Myocyte (in vitro differentiated cells): ENCODE measurements around the gene HECTD4. TPM values are rescaled to one million over a fixed set of nuclear protein-coding genes. Genes with fewer than 3 reads are reported as not detected.
"Not testable (repeated sequence)": the region's sequence is repeated elsewhere in the genome, so short reads cannot be mapped to it uniquely, and the experiment has no call there.

Experiments
- DNase-seq: peaks from one replicate; pipeline ENCODE4 v3.0.0-alpha.2; 2012; ENCODE audit warnings: low read depth
- polyA plus RNA-seq: library from polyadenylated mRNA; unstranded; fragments of >200 nt; gene quantifications from one replicate; pipeline ENCODE4 v1.2.1, GENCODE V29; 2012; ENCODE audit warnings: missing spikeins
- total RNA-seq: library from RNA; depleted of rRNA; stranded (reverse); fragments of >200 nt; gene quantifications from 2 replicates; pipeline ENCODE4 v1.2.3, GENCODE V29; 2014

The HECTD4 gene
- total RNA-seq, result 24.9 and 26.0 TPM in 2 replicates
- polyA plus RNA-seq, result 21.8 TPM

DNA sequence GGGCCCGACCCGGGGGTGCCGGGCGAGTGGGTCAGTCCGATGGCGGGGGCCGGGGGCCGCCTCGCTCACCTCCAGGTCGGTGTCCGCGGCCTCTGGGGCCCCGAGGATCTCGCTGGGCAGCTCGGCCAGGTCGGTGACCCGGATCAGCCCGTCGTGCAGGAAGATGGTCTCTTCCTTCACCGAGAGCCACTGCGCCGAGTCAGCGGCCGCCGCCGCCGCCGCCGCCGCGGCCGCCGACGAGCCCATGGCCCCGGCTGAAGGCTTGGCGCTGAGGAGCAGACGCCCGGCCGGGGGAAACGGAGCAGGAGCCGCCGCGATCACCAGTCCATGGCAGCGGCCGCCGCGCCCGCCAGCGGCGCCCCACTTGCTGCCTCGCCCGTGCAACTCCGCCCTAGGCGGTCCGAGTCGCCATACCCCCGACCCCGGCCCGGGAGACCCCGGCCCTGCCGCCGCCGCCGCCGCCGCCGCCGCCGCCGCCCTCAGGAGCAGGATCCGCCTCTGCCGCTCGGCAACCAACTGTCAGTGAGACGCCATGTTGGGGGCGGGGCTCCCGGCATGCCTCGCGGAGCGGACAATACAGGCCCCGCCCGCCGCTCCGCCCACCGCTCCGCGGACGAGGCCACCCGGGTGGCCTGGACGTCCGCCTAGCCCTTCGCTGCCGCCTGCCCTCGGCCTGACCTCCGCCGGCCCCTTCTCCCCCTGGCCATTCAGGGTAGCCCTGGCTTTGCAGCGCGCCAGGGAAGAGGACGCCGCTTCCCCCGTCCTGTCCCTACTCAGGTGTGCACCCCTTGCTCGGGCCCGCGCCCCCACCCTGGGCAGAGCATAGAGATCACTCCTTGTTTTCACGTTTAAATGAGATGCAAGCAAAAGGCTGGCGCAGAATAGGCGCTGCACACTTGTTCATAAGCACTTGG is at the start of gene HECTD4:
Gene HECTD4, minus strand, starts transcription at position 549 of the 914 bp plus-strand sequence. Its CDS starts 303 bp downstream, at position 246.
- DNase-seq, result peak; percentile 92

DNA sequence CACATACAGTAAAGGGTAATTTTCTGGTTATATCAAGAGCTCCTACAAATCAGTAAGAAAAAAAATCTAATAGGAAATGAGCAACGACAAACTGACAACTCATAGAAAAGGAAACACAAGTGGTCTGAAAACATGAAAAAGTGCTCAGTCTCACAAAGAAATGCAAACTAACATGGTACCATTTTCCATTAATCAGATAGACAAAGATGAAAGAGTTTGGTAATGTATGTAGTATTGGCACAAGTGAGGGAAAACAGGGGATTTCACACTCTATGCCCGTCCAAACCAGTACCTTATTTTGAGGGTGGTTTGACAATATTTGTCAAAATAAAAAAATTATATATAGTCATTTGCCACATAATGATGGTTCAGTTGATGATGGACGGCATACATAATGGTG is 49.7 kb upstream of the HECTD4 start:
- DNase-seq, result no peak

- DNase-seq, result no peak
These were observed 48.7 kb upstream of the HECTD4 start for GRCh38 chr12:112430929-112431328.

DNA sequence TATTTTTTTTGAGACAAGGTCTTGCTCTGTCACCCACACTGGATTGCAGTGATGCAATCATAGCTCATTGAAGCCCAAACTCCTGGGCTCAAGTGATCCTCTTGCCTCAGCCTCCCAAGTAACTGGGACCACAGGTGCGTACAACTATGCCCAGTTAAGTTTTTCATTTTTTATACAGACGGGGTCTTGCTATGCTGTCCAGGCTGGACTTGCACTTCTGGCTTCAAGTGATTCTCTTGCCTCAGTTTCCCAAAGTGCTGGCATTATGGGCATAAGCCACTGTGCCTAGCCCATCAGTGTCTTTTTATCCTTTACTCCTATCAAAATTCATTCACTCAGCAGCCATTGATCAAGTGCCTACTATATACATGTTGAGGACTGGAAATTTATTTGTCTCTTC is 45.5 kb upstream of the HECTD4 start:
- no peak for DNase-seq

- DNase-seq, result no peak
These were observed 43.6 kb upstream of the HECTD4 start for GRCh38 chr12:112425582-112426382.

GRCh38 chr12:112424126-112424525 is 41.9 kb upstream of the HECTD4 start:
- no peak for DNase-seq

GRCh38 chr12:112422531-112422930 is 40.3 kb upstream of the HECTD4 start:
- DNase-seq, result no peak

- DNase-seq, result no peak
These were observed 39.1 kb upstream of the HECTD4 start for GRCh38 chr12:112421363-112421762.

GRCh38 chr12:112420740-112421139 is 38.5 kb upstream of the HECTD4 start:
- no peak for DNase-seq

DNA sequence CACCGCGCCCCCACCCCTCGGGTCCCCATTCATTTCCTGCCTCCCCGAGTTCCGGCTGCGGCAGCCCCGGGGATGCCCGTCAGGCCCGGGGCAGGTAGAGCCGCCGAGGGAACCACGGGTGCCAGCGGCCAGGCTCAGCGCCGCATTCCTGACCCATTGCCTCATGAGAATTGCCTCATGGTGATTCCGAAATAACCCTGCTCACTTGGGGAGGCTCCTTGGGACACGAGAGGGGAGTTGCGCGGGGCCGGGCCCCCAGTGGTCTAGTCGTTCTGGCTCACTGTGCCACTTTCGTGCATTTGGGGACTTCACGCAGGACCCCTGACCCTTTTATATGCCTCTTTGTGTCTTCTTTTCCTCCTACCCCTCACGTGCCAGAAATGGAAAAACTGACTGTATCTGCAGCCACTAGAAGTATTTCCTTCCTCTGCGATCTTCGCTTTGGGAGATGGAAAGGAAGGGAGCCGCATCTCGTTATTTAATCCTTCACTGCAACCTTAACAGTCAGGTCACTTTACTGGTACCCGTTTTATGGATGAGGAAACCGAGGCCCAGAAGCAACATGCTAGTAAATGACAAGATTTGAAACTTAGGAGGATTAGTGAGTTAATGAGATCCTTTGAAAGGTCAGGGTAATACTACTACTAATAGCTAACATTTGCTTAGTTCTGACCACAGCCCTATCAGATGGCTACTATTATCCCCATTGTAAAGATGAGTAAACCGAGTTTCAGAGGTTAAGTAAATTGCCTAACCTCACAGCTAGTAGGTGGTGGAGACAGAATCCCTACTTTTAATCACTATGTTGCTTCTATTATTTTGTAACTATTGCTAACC is 37.3 kb upstream of the HECTD4 start:
- DNase-seq, result peak; percentile 82

GRCh38 chr12:112418608-112419296 is 36.5 kb upstream of the HECTD4 start, which contains the start of gene PTPN11:
TSS of gene PTPN11 (plus strand) at chr12:112418947. CDS start at chr12:112419112, 165 bp downstream.
- DNase-seq, result peak; percentile 83

GRCh38 chr12:112418273-112418607 is 36.0 kb upstream of the HECTD4 start:
- no peak for DNase-seq

- DNase-seq, result not testable (repeated sequence)
These were observed 33.2 kb upstream of the HECTD4 start for GRCh38 chr12:112415457-112415856.

DNA sequence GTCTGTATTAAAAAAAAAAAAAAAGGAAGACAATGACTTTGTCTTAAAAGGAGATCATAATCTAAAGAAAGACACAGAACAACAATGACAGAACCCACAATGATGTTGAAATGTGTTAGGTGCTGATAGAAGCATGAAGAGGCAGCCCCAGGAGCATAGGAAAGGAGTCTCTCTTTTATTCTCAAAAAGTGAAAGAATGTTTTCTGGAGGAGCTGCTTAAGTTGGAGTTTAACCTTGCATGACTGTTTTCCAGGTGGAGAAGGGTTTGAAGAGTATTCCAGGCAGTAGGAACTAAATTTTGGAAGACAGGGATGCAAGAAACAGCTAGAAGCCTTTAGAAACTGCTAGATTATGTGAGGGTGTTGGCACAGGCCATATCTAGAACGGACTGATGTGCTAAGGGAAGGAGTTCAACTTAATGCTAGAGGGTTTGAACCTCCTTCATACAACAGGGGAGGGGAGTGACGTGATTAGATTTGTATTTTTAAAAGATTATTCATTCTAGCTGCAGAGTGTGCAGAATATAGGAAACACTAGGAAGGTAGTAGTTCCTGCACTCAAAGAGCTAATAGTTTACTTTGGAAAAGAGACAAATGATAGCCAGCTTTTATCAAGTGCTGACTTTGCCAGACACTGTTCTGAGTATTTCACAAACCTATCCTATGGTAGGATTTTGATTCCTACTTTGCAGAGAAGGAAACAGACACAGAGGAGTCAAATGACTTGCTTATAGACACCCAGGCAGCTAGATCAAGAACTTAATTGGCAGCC is 31.8 kb upstream of the HECTD4 start:
- DNase-seq, result no peak

DNA sequence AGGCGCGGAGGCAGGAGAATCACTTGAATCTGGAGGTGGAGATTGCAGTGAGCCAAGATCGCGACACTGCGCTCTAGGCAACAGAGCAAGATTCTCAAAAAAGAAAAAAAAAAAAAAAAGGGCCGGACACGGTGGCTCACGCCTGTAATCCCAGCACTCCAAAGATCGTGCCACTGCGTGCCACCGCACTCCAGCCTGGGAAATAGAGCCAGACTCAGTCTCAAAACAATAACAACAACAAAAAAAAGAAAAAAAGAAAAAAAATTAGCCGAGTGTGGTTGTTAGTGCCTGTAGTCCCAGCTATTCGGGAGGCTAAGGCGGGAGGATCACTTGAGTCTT is 27.6 kb upstream of the HECTD4 start:
- no peak for DNase-seq

- DNase-seq, result peak; percentile 96
These were observed 27.1 kb upstream of the HECTD4 start, which contains the start of gene RPL6 for GRCh38 chr12:112409064-112409905. TSS of gene RPL6 (minus strand) at chr12:112409605. CDS start at chr12:112408656, 949 bp downstream.

- no peak for DNase-seq
These were observed 26.4 kb upstream of the HECTD4 start for GRCh38 chr12:112408621-112409020.

GRCh38 chr12:112407683-112408082 is 25.5 kb upstream of the HECTD4 start:
- DNase-seq, result not testable (repeated sequence)
